Stimulated activated CD4-positive, alpha-beta T cell treated with anti-CD3 and anti-CD28 coated beads, Interleukin-4, amount 100 ng/mL, for 4 hours (primary cell): ENCODE data around the gene ITPKC.
"Not testable (repeated sequence)": the region's sequence is repeated elsewhere in the genome, so short reads cannot be mapped to it uniquely, and the experiment has no call there.

ENCODE experiments used
- DNase-seq, 2 experiments: peaks; one replicate each; pipeline ENCODE4 v3.0.0-alpha.2; 2020

Gene ITPKC

GRCh38 chr19:40742886-40743285, 26.0 kb downstream of the ITPKC start:
- no peak for DNase-seq

- no peak for DNase-seq
These were observed 27.0 kb downstream of the ITPKC start for GRCh38 chr19:40743926-40744325.

- DNase-seq, result no peak
These were observed 27.9 kb downstream of the ITPKC start for GRCh38 chr19:40744554-40745401.

- DNase-seq, result no peak
These were observed 28.5 kb downstream of the ITPKC start for GRCh38 chr19:40745402-40745780.

- DNase-seq, result no peak
These were observed 30.6 kb downstream of the ITPKC start for GRCh38 chr19:40747536-40747935.

- peak; percentile 97 to 100 for DNase-seq
These were observed 33.4 kb downstream of the ITPKC start, which contains the start of gene ACTMAP for GRCh38 chr19:40750058-40750873. Gene ACTMAP, minus strand, starts transcription at chr19:40750477. Its CDS starts 674 bp downstream, at chr19:40749803.

GRCh38 chr19:40750874-40751537, 34.1 kb downstream of the ITPKC start, which contains the start of gene SNRPA:
Gene SNRPA, plus strand, starts transcription at chr19:40751203. Its CDS starts 206 bp downstream, at chr19:40751409.
- DNase-seq, result peak; percentile 89 to 96

GRCh38 chr19:40752257-40752781, 35.4 kb downstream of the ITPKC start:
- peak in 1 of 2 experiments; percentile 34 for DNase-seq

GRCh38 chr19:40754611-40755247, 37.8 kb downstream of the ITPKC start:
- DNase-seq, result peak; percentile 57 to 59

- no peak for DNase-seq
These were observed 38.3 kb downstream of the ITPKC start for GRCh38 chr19:40755248-40755624.

- DNase-seq, result no peak
These were observed 38.9 kb downstream of the ITPKC start for GRCh38 chr19:40755791-40756190.

GRCh38 chr19:40756502-40757110, 39.7 kb downstream of the ITPKC start:
- DNase-seq, result peak in 1 of 2 experiments; percentile 17

GRCh38 chr19:40758491-40758890, 41.6 kb downstream of the ITPKC start:
- no peak for DNase-seq

GRCh38 chr19:40759352-40759751, 42.4 kb downstream of the ITPKC start:
- DNase-seq, result no peak

GRCh38 chr19:40762754-40763470, 46.0 kb downstream of the ITPKC start:
- DNase-seq, result no peak

GRCh38 chr19:40763526-40763925, 46.6 kb downstream of the ITPKC start:
- DNase-seq, result no peak

GRCh38 chr19:40763963-40764362, 47.1 kb downstream of the ITPKC start:
- no peak for DNase-seq

GRCh38 chr19:40766385-40766784, 49.5 kb downstream of the ITPKC start:
- DNase-seq, result not testable (repeated sequence)

- no peak for DNase-seq
These were observed 52.0 kb downstream of the ITPKC start for GRCh38 chr19:40768869-40769268.

GRCh38 chr19:40771101-40771862, 54.4 kb downstream of the ITPKC start:
- not testable (repeated sequence) for DNase-seq
